Activated T-cell treated with anti-CD3 and anti-CD28 coated beads, Interleukin-2, amount 50 U/mL, for 48 hours (primary cell): Measurements from ENCODE around the gene RPP14.

Experiments
- DNase-seq, 2 experiments: peaks; one replicate each; pipeline ENCODE4 v3.0.0-alpha.2; 2020

The RPP14 gene

GRCh38 chr3:58359621-58360020, 53.6 kb downstream of the RPP14 start:
- DNase-seq, result no peak

GRCh38 chr3:58361866-58362265, 55.8 kb downstream of the RPP14 start:
- no peak for DNase-seq

- DNase-seq, result no peak
Observed at GRCh38 chr3:58366699-58367098, 60.7 kb downstream of the RPP14 start.

GRCh38 chr3:58369038-58369437, 63.0 kb downstream of the RPP14 start:
- DNase-seq, result no peak
